Cardiac muscle cell (in vitro differentiated cells and primary cell): ENCODE results near the gene LECT2. TPM values are rescaled to one million over a fixed set of nuclear protein-coding genes. Genes with fewer than 3 reads are reported as not detected.

Source experiments
- DNase-seq, 2 donors: peaks; one replicate each; pipeline versions ENCODE4 v3.0.0 to v3.0.0-alpha.2; 2010 to 2017; ENCODE audit warnings: low read depth in 1 of 2, low spot score in 1 of 2
- H3K27ac ChIP-seq: fragments of 200-600 bp; sonication (generic); 2 replicates; pipeline ENCODE4 v1.5.1; 2016
- H3K27me3 ChIP-seq: fragments of 200-600 bp; sonication (generic); 2 replicates; pipeline ENCODE4 v1.6.0; 2016; ENCODE audit warnings: control low read depth
- H3K36me3 ChIP-seq: fragments of 200-600 bp; sonication (generic); 2 replicates; pipeline ENCODE4 v1.5.1; 2016; ENCODE audit warnings: control low read depth
- H3K4me1 ChIP-seq: fragments of 200-600 bp; sonication (generic); 2 replicates; pipeline ENCODE4 v1.8.1; 2017; ENCODE audit warnings: low read depth, mild to moderate bottlenecking, mixed run types
- H3K4me3 ChIP-seq: fragments of 200-600 bp; sonication (generic); 2 replicates; pipeline ENCODE4 v1.5.1; 2016; ENCODE audit warnings: mild to moderate bottlenecking
- H3K9me3 ChIP-seq: fragments of 200-600 bp; sonication (generic); 2 replicates; pipeline ENCODE4 v1.5.1; 2017; ENCODE audit warnings: low read depth, mild to moderate bottlenecking, control low read depth
- CTCF ChIP-seq: IDR thresholded peaks from 2 replicates; pipeline ENCODE4 v1.5.1; 2012; ENCODE audit warnings: low read depth, mild to moderate bottlenecking, low read length
- polyA plus RNA-seq: library from polyadenylated mRNA; unstranded; fragments of >200 nt; fragmentation: Nextera tagmentation; extraction: Ambion mirVana; gene quantifications from 2 replicates; pipeline ENCODE4 v1.2.1, GENCODE V29; 2016
- total RNA-seq: library from RNA; depleted of rRNA; stranded (reverse); fragments of >200 nt; gene quantifications from 2 replicates; pipeline ENCODE4 v1.2.3, GENCODE V29; 2016

LECT2 gene
- total and polyA plus RNA-seq, 2 experiments from 2014 or later: not detected

- Histone ChIP-seq H3K27ac (no peak overlapping the region), H3K27me3 (peaks cover 10% of the 10 kb centered on the region), H3K4me3 (no peak overlapping the region), H3K4me1 (no peaks in the 10 kb centered on the region), H3K9me3 (no peaks in the 10 kb centered on the region), H3K36me3 (no peaks in the 10 kb centered on the region)
- DNase-seq: no peak
- no peak for TF ChIP-seq CTCF
Measured at GRCh38 chr5:135965504-135965903, 10.7 kb upstream of the LECT2 start.

GRCh38 chr5:135964670-135965320 lies 10.0 kb upstream of the LECT2 start:
- H3K36me3 ChIP-seq: no peaks in the 10 kb centered on the region
- no peak for DNase-seq
- no peak for TF ChIP-seq CTCF

GRCh38 chr5:135955525-135955924 lies 742 bp upstream of the LECT2 start:
- Histone ChIP-seq H3K4me3 (no peak overlapping the region), H3K27ac (no peak overlapping the region), H3K27me3 (peaks cover 25% of the 10 kb centered on the region), H3K9me3 (no peaks in the 10 kb centered on the region), H3K36me3 (no peaks in the 10 kb centered on the region), H3K4me1 (no peaks in the 10 kb centered on the region)
- TF ChIP-seq CTCF: no peak
- no peak for DNase-seq

More at GRCh38 chr5:135964670-135965320, 10.0 kb upstream of the LECT2 start:
- no peaks in the 10 kb centered on the region for H3K9me3 ChIP-seq
- no peak overlapping the region for H3K27ac ChIP-seq
- peaks cover 10% of the 10 kb centered on the region for H3K27me3 ChIP-seq
- H3K4me1 ChIP-seq: no peaks in the 10 kb centered on the region
- H3K4me3 ChIP-seq: no peak overlapping the region

- H3K9me3 ChIP-seq: no peaks in the 10 kb centered on the region
- no peaks in the 10 kb centered on the region for H3K36me3 ChIP-seq
- H3K27ac ChIP-seq: no peak overlapping the region
- DNase-seq: no peak
- H3K4me3 ChIP-seq: no peak overlapping the region
- peaks cover 32% of the 10 kb centered on the region for H3K27me3 ChIP-seq
- H3K4me1 ChIP-seq: no peaks in the 10 kb centered on the region
- no peak for TF ChIP-seq CTCF
Measured at GRCh38 chr5:135953850-135954249, 933 bp downstream of the LECT2 start.

- DNase-seq: no peak
- Histone ChIP-seq H3K9me3 (no peaks in the 10 kb centered on the region), H3K27ac (no peak overlapping the region), H3K36me3 (no peaks in the 10 kb centered on the region), H3K4me3 (no peak overlapping the region), H3K27me3 (peaks cover 32% of the 10 kb centered on the region), H3K4me1 (no peaks in the 10 kb centered on the region)
- no peak for TF ChIP-seq CTCF
Measured at GRCh38 chr5:135952683-135953082, 2.1 kb downstream of the LECT2 start.
